ENCODE data around the gene OR2Z1. TPM values are rescaled to one million over a fixed set of nuclear protein-coding genes. Genes with fewer than 3 reads are reported as not detected.
"Not testable (repeated sequence)": the region's sequence is repeated elsewhere in the genome, so short reads cannot be mapped to it uniquely, and the experiment has no call there.

Gene OR2Z1
- polyA plus RNA-seq, 1 experiment, result not detected

DNA sequence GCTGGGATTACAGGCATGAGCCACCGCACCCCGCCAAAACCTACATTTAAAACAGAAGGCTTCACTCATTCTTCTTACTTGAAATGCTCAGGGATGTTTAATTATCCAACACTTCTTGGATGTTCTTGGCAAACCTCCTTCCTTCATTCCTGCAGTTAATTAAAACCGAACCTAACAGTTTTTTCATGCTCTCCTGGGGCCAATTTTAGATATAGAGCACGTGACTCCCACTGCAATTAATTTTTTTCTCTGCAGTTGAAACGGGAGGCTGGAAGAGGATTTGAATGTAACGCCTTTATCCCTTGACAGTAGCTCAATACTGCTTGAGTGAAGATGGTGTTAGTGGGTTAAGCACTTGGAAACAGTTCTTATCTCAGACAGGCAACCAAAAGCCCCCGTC lies 18.2 kb upstream of the OR2Z1 start:
- Histone ChIP-seq H3K27ac (ENCODE audit: low read depth, low read length) (no peak overlapping the region), H3K27me3 (ENCODE audit: control insufficient read depth, insufficient read depth, low read length) (no peaks in the 10 kb centered on the region), H3K9me3 (ENCODE audit: control insufficient read depth, insufficient read depth, low read length) (peaks cover 17% of the 10 kb centered on the region), H3K4me3 (ENCODE audit: low read depth, low read length) (no peak overlapping the region)
- TF ChIP-seq, protein P1, sequence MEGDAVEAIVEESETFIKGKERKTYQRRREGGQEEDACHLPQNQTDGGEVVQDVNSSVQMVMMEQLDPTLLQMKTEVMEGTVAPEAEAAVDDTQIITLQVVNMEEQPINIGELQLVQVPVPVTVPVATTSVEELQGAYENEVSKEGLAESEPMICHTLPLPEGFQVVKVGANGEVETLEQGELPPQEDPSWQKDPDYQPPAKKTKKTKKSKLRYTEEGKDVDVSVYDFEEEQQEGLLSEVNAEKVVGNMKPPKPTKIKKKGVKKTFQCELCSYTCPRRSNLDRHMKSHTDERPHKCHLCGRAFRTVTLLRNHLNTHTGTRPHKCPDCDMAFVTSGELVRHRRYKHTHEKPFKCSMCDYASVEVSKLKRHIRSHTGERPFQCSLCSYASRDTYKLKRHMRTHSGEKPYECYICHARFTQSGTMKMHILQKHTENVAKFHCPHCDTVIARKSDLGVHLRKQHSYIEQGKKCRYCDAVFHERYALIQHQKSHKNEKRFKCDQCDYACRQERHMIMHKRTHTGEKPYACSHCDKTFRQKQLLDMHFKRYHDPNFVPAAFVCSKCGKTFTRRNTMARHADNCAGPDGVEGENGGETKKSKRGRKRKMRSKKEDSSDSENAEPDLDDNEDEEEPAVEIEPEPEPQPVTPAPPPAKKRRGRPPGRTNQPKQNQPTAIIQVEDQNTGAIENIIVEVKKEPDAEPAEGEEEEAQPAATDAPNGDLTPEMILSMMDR (IDR thresholded peaks at IDR 0.05; ENCODE audit: low read depth, low read length), result no peak
- DNase-seq (ENCODE audit: low read depth, low spot score), result no peak
- POLR2A ChIA-PET, result no interaction called here
- CTCF ChIA-PET, result no interaction called here

DNA sequence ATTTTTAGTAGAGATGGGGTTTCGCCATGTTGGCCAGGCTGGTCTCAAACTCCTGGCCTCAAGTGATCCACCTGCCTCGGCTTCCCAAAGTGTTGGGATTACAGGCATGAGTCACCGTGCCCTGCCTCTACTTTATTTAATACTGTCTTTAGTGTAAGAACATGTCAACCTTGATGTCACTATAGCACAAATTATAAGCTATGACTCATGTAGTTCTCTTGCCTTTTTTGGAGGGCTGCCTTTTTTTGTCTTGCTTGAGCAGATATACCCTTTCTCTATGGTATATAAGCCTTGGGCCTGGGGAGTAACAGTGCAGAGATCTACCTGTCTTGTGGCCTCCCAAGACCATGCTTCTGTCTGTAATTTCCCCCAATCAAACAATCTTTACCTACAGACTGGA lies 16.1 kb upstream of the OR2Z1 start:
- POLR2A ChIA-PET; H3K27me3 ChIP-seq (ENCODE audit: control insufficient read depth, insufficient read depth, low read length); H3K4me3 ChIP-seq (ENCODE audit: low read depth, low read length); CTCF ChIA-PET; DNase-seq (ENCODE audit: low read depth, low spot score); H3K27ac ChIP-seq (ENCODE audit: low read depth, low read length): not testable (repeated sequence)
- peaks cover 11% of the 10 kb centered on the region; the same call in 1 of the 2 replicates for H3K9me3 ChIP-seq (ENCODE audit: control insufficient read depth, insufficient read depth, low read length)

DNA sequence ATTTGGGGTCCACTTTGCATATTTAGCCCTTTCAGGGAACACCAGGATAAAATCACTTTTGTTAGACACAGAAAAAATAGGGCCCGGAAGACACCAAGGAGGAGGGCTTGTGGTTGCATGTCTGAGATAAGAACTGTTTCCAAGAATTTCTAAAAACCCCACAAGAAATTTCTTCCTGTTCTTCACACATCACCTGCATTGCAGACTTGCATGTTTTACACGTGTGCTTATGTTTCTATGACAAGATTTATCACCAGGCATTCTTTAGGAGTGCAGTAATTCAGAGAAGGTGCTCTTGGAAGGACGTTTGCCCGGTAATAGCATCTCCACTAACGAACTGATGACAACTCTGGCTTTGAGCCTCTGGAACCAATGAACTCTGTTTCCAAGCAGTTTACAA lies 15.7 kb upstream of the OR2Z1 start:
- no peak overlapping the region for H3K27ac ChIP-seq (ENCODE audit: low read depth, low read length)
- ChIA-PET POLR2A (no interaction called here), CTCF (no interaction called here)
- DNase-seq (ENCODE audit: low read depth, low spot score), result no peak
- H3K9me3 ChIP-seq (ENCODE audit: control insufficient read depth, insufficient read depth, low read length), result peaks cover 11% of the 10 kb centered on the region; the same call in 1 of the 2 replicates
- TF ChIP-seq, protein P1 (IDR thresholded peaks at IDR 0.05; ENCODE audit: low read depth, low read length), result no peak
- H3K4me3 ChIP-seq (ENCODE audit: low read depth, low read length), result no peak overlapping the region
- no peaks in the 10 kb centered on the region for H3K27me3 ChIP-seq (ENCODE audit: control insufficient read depth, insufficient read depth, low read length)

DNA sequence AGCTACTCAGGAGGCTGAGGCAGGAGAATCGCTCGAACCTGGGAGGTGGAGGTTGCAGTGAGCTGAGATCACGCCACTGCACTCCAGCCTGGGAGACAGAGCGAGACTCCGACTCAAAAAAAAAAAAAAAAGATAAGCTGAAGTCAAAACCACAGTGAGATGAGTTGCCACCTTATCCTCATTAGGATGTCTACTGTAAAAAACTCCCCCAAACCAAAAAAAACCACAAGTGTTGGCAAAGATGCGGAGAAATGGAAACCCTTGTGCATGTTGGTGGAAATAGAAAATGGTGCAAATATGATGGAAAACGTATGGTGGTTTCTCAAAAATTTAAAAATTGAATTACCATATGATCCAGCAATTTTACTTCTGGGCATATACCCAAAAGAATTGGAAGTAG lies 11.1 kb upstream of the OR2Z1 start:
- POLR2A ChIA-PET; H3K27ac ChIP-seq (ENCODE audit: low read depth, low read length); H3K27me3 ChIP-seq (ENCODE audit: control insufficient read depth, insufficient read depth, low read length); H3K4me3 ChIP-seq (ENCODE audit: low read depth, low read length); CTCF ChIA-PET; DNase-seq (ENCODE audit: low read depth, low spot score): not testable (repeated sequence)
- peaks cover 17% of the 10 kb centered on the region for H3K9me3 ChIP-seq (ENCODE audit: control insufficient read depth, insufficient read depth, low read length)

DNA sequence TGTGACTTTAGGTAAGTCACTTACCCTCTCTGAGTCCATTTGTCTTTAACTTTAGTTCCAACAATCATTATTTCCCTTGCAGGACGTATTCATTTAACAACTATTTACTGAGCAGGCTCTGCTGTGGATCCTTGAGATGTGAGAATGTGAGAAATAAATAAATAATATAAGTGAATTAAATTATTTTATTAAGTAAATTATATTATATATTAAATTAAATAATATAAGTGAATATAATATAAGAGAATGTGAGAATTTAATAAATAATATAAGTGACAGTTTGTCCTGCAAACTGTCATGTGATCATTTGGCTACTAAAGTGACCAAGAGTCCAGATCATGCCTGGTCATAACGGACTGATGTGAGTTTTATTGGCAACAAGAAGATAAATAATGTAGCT lies 598 bp downstream of the OR2Z1 start:
- DNase-seq (ENCODE audit: low read depth, low spot score), result no peak
- TF ChIP-seq, protein P1 (IDR thresholded peaks at IDR 0.05; ENCODE audit: low read depth, low read length), result no peak
- no peak overlapping the region for H3K27ac ChIP-seq (ENCODE audit: low read depth, low read length)
- H3K9me3 ChIP-seq (ENCODE audit: control insufficient read depth, insufficient read depth, low read length), result peaks cover 43% of the 10 kb centered on the region
- no peaks in the 10 kb centered on the region for H3K27me3 ChIP-seq (ENCODE audit: control insufficient read depth, insufficient read depth, low read length)
- no peak overlapping the region for H3K4me3 ChIP-seq (ENCODE audit: low read depth, low read length)
- CTCF ChIA-PET, result no interaction called here
- POLR2A ChIA-PET, result no interaction called here

DNA sequence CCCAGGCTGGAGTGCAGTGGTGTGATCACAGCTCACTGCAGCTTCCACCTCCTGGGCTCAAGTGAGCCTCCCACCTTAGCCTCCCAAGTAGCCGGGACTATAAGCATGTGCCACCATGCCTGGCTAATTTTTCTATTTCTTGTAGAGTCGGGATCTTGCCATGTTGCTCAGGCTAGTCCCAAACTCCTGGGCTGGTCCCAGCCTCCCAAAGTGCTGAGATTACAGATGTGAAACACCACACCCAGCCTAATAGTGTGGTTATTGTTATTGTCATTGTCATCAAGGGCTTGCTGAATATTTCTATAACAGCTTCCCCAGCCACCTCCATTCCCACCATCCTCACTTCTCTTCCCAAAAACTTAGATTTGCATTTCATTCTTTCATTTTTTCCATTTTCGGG lies 2.8 kb downstream of the OR2Z1 start:
- H3K9me3 ChIP-seq (ENCODE audit: control insufficient read depth, insufficient read depth, low read length), result peaks cover 44% of the 10 kb centered on the region
- H3K27ac ChIP-seq (ENCODE audit: low read depth, low read length), result no peak overlapping the region
- ChIA-PET POLR2A (no interaction called here), CTCF (no interaction called here)
- H3K27me3 ChIP-seq (ENCODE audit: control insufficient read depth, insufficient read depth, low read length), result no peaks in the 10 kb centered on the region
- DNase-seq (ENCODE audit: low read depth, low spot score), result no peak
- no peak overlapping the region for H3K4me3 ChIP-seq (ENCODE audit: low read depth, low read length)
- TF ChIP-seq, protein P1 (IDR thresholded peaks at IDR 0.05; ENCODE audit: low read depth, low read length), result no peak
